Fibroblast of the aortic adventitia (primary cell): Measurements from ENCODE around the gene CROT. TPM values are rescaled to one million over a fixed set of nuclear protein-coding genes. Genes with fewer than 3 reads are reported as not detected.

Experiments used
- DNase-seq: peaks from one replicate; pipeline ENCODE4 v3.0.0-alpha.2; 2010; ENCODE audit warnings: low read depth
- H3K4me3 ChIP-seq: 2 replicates; pipeline ENCODE4 v1.5.1; 2011; ENCODE audit warnings: low read depth, mild to moderate bottlenecking, control low read depth, low read length, moderate library complexity
- CTCF ChIP-seq: IDR thresholded peaks from 2 replicates; pipeline ENCODE4 v1.5.1; 2011; ENCODE audit warnings: mild to moderate bottlenecking, low read length, control low read depth, inconsistent platforms; ENCODE audit not compliant: insufficient read depth
- small RNA-seq: library from RNA; depleted of rRNA; stranded (forward); fragments of <200 nt; gene quantifications from one replicate; pipeline ENCODE3, GENCODE V24; 2012
- total RNA-seq: library from RNA; depleted of rRNA; stranded (reverse); fragments of >200 nt; gene quantifications from 2 replicates; pipeline ENCODE4 v1.2.3, GENCODE V29; 2012; ENCODE audit warnings: low replicate concordance

CROT gene
- total RNA-seq, 1 donor = 25.9 TPM

DNA sequence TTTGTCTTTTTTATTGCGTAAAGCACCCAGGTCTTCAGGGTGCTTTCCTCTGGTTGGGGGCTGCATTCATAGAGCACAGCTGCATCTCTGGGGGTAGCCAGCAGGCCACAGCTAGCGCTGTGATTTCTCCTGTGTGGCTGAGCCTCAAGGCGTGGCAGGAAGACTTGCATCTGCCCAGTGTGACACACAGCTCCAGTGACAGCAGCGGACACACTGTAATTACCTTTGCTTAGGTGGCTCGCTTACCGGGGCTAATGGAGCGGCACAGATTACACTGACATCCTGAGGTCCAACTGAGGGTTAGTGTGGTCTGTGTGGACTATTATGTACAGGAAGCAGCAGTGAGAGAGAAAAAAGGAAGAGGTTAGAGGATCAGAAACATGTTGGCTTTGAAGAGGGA lies 102.9 kb downstream of the CROT start:
- no peak overlapping the region for H3K4me3 ChIP-seq
- no peak for TF ChIP-seq CTCF
- no peak for DNase-seq

Small RNAs within 50 kb of the gene (small RNA-seq; reads per million reads assigned to genes)
- gene RF02195 (not detected), gene RF02196 (not detected)

Other genes with a start within 250 kb of the CROT start
- gene DMTF1, start 193.2 kb upstream of the CROT start, total RNA-seq = 91.1 and 147 TPM in 2 replicates
- gene TMEM243, start 125.9 kb upstream of the CROT start, total RNA-seq = 47.8 and 57.7 TPM in 2 replicates
- gene ABCB4, start 130.0 kb downstream of the CROT start, total RNA-seq = 0.81 TPM in 1 of 2 replicates, not detected in the other